GDM1 (cell line): ENCODE results near the gene EXOC6B.

Experiments used
- DNase-seq: peaks from one replicate; lab custom pipeline; 2025; lab: John Stamatoyannopoulos, UW

EXOC6B gene

GRCh38 chr2:72361042-72361441, 464.8 kb downstream of the EXOC6B start:
- DNase-seq = no peak

DNA sequence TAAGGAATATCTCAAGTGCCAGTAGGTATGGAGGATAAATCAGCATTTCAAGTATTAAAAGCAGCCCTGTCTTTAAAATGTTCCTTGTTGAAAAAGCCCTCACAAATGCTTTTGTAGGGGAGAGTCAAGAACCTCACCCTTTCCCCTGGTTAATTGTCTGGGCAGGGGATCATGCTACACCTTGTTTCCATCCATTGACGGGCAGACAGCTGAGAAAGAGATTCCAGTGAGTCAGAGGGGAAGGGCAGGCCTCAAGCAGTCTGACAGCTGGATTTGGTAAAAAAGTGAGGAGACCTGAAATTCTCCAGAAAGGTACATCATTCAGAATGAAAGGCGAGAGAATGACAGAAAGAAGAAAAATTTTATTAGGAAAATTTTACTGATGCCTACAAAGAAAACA, 475.0 kb downstream of the EXOC6B start:
- no peak for DNase-seq

DNA sequence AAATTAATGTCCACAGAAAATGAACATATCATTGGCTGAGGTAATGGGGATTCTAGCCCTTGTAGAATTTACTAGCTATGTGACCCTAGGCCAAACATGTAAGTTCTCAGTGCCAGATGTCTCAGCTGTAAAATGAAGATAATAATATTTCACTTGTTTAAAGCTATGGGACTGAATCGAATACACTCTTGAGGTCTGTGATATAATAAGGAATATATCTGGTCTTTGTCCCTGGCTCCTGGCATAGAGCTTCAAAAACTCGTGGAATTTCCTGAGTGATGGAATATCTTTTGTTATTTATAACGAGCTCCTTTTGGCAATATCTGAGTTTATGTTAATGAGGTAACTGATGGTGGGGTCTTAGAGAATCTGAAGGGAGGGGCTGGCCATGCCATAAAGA, 476.8 kb downstream of the EXOC6B start:
- DNase-seq = no peak

DNA sequence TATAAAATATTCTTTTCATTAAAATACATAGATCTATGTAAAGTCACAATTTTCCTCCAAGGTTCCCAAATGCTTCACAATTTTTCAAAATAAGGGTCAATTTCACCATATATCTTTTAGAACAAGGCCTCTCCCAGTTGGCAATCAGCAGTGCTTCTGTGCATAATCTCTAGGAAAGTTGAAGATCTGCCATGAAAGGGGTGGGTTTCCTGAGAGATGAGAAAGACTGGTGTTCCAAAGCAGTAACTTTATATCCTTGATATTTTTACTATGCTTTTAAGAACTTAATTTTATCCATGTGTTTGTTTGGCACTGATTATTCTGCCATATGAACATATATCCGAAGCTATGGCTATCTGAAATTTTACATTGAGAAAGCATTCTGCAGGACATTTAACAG, 478.8 kb downstream of the EXOC6B start:
- DNase-seq = no peak

- no peak for DNase-seq
Measured at GRCh38 chr2:72341639-72342038, 484.2 kb downstream of the EXOC6B start.

DNA sequence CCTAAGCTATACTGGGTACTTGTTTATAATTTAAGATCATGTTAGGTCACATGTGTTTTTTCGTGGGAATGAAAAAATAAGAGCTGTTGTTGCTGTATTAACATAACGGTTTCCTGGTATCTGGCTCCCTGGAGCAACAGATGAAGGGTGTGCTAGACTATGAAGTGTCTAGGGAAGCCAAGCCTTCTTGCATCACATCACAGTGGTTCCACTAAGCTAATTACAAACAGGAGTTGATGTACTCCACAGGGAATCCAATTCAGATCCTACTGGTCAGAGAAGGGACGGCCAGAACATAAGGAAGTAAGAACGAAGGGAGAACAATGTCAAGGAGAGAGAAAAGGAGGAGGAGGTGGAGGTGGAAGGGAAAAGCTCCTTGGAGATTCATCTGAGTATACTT, 485.2 kb downstream of the EXOC6B start:
- no peak for DNase-seq

DNA sequence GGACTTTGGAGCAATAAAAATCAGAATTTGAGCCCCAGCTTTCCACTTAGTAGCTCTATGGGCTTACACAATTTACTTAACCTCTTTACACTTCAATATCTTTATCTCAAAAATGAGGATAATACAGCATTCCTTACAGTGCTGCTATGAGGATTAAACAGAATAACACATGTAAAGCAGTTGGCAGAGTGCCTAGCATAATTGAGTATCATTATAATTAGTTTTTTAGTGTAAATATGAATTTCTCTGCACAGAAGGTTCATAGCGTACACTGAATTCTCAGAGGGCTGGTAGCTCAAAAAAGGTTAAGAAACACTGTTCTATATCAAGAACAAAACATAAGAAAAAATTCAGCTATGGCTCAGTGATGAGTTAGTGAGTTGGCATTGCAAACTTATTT, 487.8 kb downstream of the EXOC6B start:
- DNase-seq = no peak

DNA sequence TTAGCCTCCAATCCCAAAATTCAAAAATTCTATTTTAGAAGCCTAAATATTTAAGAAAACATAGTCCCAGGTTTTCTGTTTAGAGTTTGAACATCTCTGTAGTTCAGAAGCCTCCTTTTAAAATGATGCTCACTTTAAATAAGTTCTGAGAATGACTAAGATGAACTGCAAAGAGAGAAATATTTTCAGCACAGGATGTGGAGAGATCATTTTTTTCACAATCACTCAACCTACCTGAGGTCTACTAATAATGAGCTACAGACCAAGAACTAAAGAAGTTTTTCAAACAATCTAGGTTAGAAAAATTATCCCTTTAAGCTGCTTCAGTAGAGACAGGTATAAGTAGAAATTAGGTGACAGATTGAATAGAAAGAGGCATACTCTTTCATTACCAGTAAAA, 493.1 kb downstream of the EXOC6B start:
- DNase-seq = no peak

- DNase-seq = no peak
Measured at GRCh38 chr2:72330652-72331051, 495.2 kb downstream of the EXOC6B start.

DNA sequence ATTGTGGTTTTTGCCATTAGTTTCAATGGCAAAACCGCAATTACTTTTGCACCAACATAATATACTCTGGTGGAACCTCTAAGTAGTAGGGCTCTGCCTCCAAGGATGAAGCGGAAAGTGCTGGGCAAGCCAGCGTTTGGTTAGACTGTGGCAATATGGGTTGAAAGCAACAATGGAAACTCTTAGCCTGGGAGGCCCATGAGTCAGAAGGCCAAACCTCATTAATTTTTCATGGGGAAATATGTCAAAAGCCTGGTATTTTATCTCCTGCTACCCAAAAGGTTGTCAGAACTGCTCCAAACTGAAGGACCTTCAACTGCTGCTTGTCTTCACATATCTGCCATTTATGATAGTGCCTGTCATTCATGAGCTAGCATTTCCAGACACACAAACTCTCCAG, 499.1 kb downstream of the EXOC6B start:
- no peak for DNase-seq

DNA sequence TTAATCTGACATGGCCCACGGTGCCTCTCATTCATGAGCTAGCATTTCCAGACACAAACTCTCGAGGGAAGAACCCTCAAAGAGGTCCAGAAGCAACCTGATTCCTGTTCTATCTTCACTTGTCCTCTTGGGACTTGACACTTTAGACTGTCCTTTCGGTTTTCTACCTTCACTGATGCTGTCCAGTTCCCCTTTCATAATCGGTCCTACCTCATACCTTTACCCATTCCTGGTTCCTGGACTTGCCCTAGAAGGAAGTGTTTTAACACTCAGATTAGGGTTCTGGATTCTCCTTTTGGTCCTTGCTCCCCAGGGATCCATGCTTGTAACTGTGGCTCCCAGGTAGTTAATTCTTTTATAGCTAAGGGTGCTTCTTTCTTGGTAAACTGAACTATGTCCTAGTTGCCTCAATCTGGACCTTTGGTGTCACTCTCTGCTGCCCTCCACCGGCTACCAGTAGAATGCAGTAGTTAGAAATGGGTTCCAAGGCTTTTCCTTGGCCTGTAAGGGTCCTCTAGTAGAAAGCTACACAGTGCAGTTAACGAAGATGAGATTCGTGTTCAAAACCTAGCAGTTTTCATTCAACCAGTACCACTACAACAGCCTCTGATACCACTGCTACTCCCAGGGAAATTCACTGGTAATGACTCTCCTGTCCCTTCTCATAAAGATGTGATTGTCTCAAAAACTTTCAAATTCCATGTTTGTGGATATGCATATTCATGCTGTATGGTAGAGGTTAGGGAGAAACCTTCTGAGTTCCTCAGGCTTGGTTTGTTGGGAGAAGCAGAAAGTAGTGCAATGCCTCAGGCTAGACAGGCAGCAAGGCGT, 500.0 kb downstream of the EXOC6B start:
- no peak for DNase-seq

- DNase-seq = no peak
Measured at GRCh38 chr2:72316774-72317173, 509.1 kb downstream of the EXOC6B start.

DNA sequence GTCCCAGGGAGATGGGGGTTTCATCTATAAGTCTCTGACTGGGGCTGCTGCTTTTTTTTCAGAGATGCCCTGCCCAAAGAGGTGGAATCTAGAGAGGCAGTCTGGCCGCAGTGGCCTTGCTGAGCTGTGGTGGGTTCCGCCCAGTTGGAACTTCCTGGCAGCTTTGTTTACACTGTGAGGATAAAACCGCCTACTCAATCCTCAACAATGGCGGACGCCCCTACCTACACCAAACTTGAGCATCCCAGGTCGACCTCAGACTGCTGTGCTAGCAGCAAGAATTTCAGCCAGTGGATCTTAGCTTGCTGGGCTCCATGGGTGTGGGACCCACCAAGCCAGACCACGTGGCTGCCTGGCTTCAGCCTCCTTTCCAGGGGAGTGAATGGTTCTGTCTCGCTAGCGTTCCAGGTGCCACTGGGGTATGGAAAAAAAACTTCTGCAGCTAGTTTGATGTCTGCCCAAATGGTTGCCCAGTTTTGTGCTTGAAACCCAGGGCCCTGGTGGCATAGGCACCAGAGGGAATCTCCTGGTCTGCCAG, 525.6 kb downstream of the EXOC6B start:
- DNase-seq = no peak

DNA sequence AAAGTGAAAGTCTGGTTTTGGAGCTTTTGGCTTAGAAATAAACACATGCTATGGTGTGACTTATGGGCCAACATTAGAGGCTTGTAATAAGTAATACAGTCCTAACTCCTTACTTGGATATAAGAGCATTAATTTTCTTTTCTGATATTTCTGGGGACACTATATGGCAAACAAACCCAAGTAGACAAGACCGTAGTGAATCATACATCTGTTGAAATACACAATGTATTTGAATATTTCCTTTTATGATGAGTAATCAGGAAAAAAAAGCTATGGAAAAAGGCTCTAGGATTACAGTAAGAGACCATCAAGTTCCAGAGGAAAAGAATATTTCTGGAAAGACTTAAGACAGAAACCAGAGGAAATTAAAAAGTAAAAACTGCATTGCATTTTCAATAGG, 532.2 kb downstream of the EXOC6B start:
- DNase-seq = no peak

GRCh38 chr2:72292433-72292832, 533.4 kb downstream of the EXOC6B start:
- no peak for DNase-seq

DNA sequence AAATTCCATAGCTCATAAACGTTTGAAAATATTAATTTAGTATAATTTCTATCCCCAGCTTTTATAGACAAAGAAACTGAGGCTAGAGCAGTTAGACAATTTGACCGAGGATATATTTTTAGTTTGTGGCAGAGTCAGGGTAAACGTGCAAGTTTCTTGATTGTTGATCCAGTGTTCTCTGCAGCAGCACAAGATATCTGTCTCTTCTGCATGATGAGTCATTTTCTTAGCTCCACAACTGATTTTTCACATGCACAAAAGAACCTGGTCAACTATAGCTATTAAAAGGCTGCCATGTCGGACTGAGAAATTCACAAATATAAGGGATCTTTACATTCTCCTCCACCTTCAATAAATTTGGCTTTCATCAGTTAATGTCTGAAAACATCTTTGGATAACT, 534.8 kb downstream of the EXOC6B start:
- no peak for DNase-seq

GRCh38 chr2:72289736-72290135, 536.1 kb downstream of the EXOC6B start:
- no peak for DNase-seq

DNA sequence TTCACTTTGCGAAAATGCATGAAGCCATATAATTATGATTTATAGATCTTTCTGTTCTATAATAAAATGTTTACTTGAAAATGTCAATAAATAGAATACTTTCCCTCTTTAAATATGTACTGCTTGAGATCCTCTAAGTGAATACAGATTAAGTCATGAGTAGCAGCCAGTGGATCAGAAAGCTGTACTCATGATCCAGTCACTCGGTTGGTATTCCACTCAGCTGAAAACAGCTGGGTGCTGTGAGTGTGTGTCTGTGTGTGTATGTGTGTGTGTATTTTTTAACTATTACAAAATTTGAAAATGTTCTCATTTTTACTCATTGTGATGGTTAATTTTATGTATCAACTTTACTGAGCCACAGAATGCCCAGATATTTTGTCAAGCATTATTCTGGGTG, 536.5 kb downstream of the EXOC6B start:
- no peak for DNase-seq

GRCh38 chr2:72278046-72278445, 547.8 kb downstream of the EXOC6B start:
- DNase-seq = no peak

DNA sequence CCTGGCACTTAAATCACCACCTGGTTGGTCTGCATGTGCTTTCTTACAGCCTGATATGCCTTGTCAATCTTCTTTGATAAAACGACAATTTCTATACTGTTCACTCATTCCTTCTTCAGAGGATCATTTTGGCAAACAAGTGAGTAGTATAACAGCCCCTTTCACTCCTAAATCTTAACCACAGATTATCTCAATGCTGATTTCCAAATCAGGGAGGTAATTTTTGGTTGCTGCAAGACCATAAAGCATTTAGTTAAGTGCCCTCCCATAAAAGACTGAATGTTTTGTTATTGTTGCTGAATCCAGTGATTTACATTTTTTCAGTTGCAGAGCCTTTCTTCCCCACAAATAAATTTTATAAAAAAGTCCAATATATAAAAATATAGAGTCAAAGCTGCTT, 549.0 kb downstream of the EXOC6B start:
- DNase-seq = no peak

- no peak for DNase-seq
Measured at GRCh38 chr2:72276356-72276755, 549.5 kb downstream of the EXOC6B start.

GRCh38 chr2:72275084-72275483, 550.7 kb downstream of the EXOC6B start:
- no peak for DNase-seq

DNA sequence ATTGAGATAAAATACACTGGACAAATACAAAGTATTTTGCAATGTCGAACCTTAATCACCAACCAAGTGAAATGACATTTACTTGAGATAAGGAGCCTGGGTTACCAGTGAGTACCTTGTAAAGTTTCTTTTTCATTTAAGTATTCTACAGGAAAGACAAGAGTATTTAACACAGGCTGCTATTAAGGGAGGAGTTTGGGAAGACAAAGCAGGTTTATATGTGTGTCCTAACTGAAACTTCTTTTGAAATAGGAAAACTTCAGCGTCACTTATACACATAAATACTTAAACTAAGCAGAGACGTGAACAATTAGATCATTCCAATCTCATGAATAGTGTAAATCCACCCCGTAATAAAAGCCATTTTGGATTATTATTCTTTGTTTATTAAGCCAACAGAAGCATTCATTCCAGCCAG, 551.4 kb downstream of the EXOC6B start:
- no peak for DNase-seq

GRCh38 chr2:72273384-72273783, 552.4 kb downstream of the EXOC6B start:
- no peak for DNase-seq
